Measurements from ENCODE around the gene ARHGAP25. TPM values are rescaled to one million over a fixed set of nuclear protein-coding genes. Genes with fewer than 3 reads are reported as not detected.
A peak's percentile ranks its signal among the peaks of the same experiment; 100 is the strongest.

The ARHGAP25 gene
- polyA plus RNA-seq, 4 donors: 1.8 to 7.6 (median 3.1) TPM

GRCh38 chr2:68764041-68764805 lies 29.6 kb downstream of the ARHGAP25 start:
- DNase-seq: no peak

GRCh38 chr2:68764806-68765311 lies 30.2 kb downstream of the ARHGAP25 start:
- Histone ChIP-seq H3K27ac (ENCODE audit: low read depth in 1 of 3, low read length in 2 of 3) (peak overlapping the region in 2 of 3 donors; percentile 67 to 83), H3K4me3 (ENCODE audit: low read depth in 1 of 3, low read length in 3 of 3) (peak overlapping the region in 1 of 3 donors; percentile 30), H3K27me3 (ENCODE audit: control insufficient read depth in 3 of 3, insufficient read depth in 3 of 3, low read length in 3 of 3) (peaks cover 0 to 5% (median 0%) of the 10 kb centered on the region in 3 donors), H3K9me3 (ENCODE audit: control insufficient read depth in 2 of 2, insufficient read depth in 1 of 2, low read depth in 1 of 2, low read length in 1 of 2) (no peaks in the 10 kb centered on the region), H3K36me3 (ENCODE audit: control insufficient read depth in 3 of 3, insufficient read depth in 2 of 3, low read depth in 1 of 3, low read length in 3 of 3) (no peaks in the 10 kb centered on the region), H3K4me1 (ENCODE audit: control insufficient read depth in 3 of 3, insufficient read depth in 2 of 3, low read depth in 1 of 3, low read length in 2 of 3) (peaks cover 0 to 4% (median 0%) of the 10 kb centered on the region in 3 donors)
- FAIRE-seq (no peak), DNase-seq (no peak)
- WGBS, 3 donors: 70 to 83% (median 74%) methylated on average over 5 of the region's 5 CpGs

More at GRCh38 chr2:68764041-68764805, 29.6 kb downstream of the ARHGAP25 start:
- Histone ChIP-seq H3K9me3 (ENCODE audit: control insufficient read depth in 2 of 2, insufficient read depth in 1 of 2, low read depth in 1 of 2, low read length in 1 of 2) (no peaks in the 10 kb centered on the region), H3K4me1 (ENCODE audit: control insufficient read depth in 3 of 3, insufficient read depth in 2 of 3, low read depth in 1 of 3, low read length in 2 of 3) (peaks cover 0 to 4% (median 0%) of the 10 kb centered on the region in 3 donors), H3K4me3 (ENCODE audit: low read depth in 1 of 3, low read length in 3 of 3) (peak overlapping the region in 1 of 3 donors; percentile 30), H3K36me3 (ENCODE audit: control insufficient read depth in 3 of 3, insufficient read depth in 2 of 3, low read depth in 1 of 3, low read length in 3 of 3) (no peaks in the 10 kb centered on the region), H3K27me3 (ENCODE audit: control insufficient read depth in 3 of 3, insufficient read depth in 3 of 3, low read length in 3 of 3) (peaks cover 0 to 5% (median 0%) of the 10 kb centered on the region in 3 donors), H3K27ac (ENCODE audit: low read depth in 1 of 3, low read length in 2 of 3) (peak overlapping the region in 2 of 3 donors; percentile 67 to 83)
- no peak for FAIRE-seq
- 75 to 90% (median 78%) methylated on average over 6 of the region's 6 CpGs for WGBS, 3 donors

GRCh38 chr2:68765739-68766375 lies 31.2 kb downstream of the ARHGAP25 start:
- Histone ChIP-seq H3K27ac (ENCODE audit: low read depth in 1 of 3, low read length in 2 of 3) (peak overlapping the region in 2 of 3 donors; percentile 35 to 92), H3K4me1 (ENCODE audit: control insufficient read depth in 3 of 3, insufficient read depth in 2 of 3, low read depth in 1 of 3, low read length in 2 of 3) (peaks cover 0 to 4% (median 0%) of the 10 kb centered on the region in 3 donors), H3K4me3 (ENCODE audit: low read depth in 1 of 3, low read length in 3 of 3) (no peak overlapping the region), H3K36me3 (ENCODE audit: control insufficient read depth in 3 of 3, insufficient read depth in 2 of 3, low read depth in 1 of 3, low read length in 3 of 3) (no peaks in the 10 kb centered on the region), H3K9me3 (ENCODE audit: control insufficient read depth in 2 of 2, insufficient read depth in 1 of 2, low read depth in 1 of 2, low read length in 1 of 2) (no peaks in the 10 kb centered on the region), H3K27me3 (ENCODE audit: control insufficient read depth in 3 of 3, insufficient read depth in 3 of 3, low read length in 3 of 3) (peaks cover 0 to 5% (median 0%) of the 10 kb centered on the region in 3 donors)
- FAIRE-seq (no peak), DNase-seq (no peak)
- 58 to 69% (median 61%) methylated on average over 4 of the region's 4 CpGs for WGBS, 3 donors

DNA sequence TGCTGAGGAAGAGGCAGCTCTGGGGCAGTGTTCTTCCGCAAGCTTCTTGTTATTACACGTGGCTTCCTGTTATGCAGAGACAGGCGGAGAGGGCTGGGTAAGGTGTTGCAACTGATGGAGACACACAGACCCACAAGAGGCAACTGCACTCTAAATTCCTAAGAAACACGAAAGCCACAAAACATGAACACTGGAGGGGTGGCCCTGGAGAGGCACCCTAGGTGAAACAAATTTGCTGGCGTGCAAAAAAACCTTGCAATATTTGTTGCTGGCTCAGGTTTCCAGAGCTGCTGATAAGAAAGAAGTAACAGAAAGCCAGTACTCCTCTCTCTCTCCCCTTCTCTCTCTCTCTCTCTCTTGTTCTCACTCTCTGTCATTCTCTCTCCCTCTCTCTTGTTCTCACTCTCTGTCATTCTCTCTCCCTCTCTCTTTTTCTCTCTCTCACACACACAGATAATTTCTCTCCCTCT lies 31.8 kb downstream of the ARHGAP25 start:
- Histone ChIP-seq H3K4me1 (ENCODE audit: control insufficient read depth in 3 of 3, insufficient read depth in 2 of 3, low read depth in 1 of 3, low read length in 2 of 3) (peaks cover 0 to 6% (median under 1%) of the 10 kb centered on the region in 3 donors), H3K9me3 (ENCODE audit: control insufficient read depth in 2 of 2, insufficient read depth in 1 of 2, low read depth in 1 of 2, low read length in 1 of 2) (no peaks in the 10 kb centered on the region), H3K27ac (ENCODE audit: low read depth in 1 of 3, low read length in 2 of 3) (peak overlapping the region in 2 of 3 donors; percentile 87 to 92), H3K4me3 (ENCODE audit: low read depth in 1 of 3, low read length in 3 of 3) (no peak overlapping the region), H3K27me3 (ENCODE audit: control insufficient read depth in 3 of 3, insufficient read depth in 3 of 3, low read length in 3 of 3) (peaks cover 0 to 5% (median 0%) of the 10 kb centered on the region in 3 donors), H3K36me3 (ENCODE audit: control insufficient read depth in 3 of 3, insufficient read depth in 2 of 3, low read depth in 1 of 3, low read length in 3 of 3) (no peaks in the 10 kb centered on the region)
- 44 to 57% (median 54%) methylated on average over 5 of the region's 5 CpGs for WGBS, 3 donors
- peak in 1 of 2 donors; percentile 49 for DNase-seq
- no peak for FAIRE-seq

GRCh38 chr2:68767031-68767961 lies 32.7 kb downstream of the ARHGAP25 start:
- peak in 1 of 2 donors; percentile 39 for DNase-seq
- FAIRE-seq: no peak
- WGBS, 3 donors: 64 to 78% (median 71%) methylated on average over 19 of the region's 19 CpGs
- no peak overlapping the region for H3K4me3 ChIP-seq (ENCODE audit: low read depth in 1 of 3, low read length in 3 of 3)
- H3K27ac ChIP-seq (ENCODE audit: low read depth in 1 of 3, low read length in 2 of 3): peak overlapping the region in 2 of 3 donors; percentile 87 to 92
- peaks cover 0 to 11% (median 2%) of the 10 kb centered on the region in 3 donors for H3K4me1 ChIP-seq (ENCODE audit: control insufficient read depth in 3 of 3, insufficient read depth in 2 of 3, low read depth in 1 of 3, low read length in 2 of 3)
- no peaks in the 10 kb centered on the region for H3K9me3 ChIP-seq (ENCODE audit: control insufficient read depth in 2 of 2, insufficient read depth in 1 of 2, low read depth in 1 of 2, low read length in 1 of 2)
- H3K27me3 ChIP-seq (ENCODE audit: control insufficient read depth in 3 of 3, insufficient read depth in 3 of 3, low read length in 3 of 3): peaks cover 0 to 5% (median 0%) of the 10 kb centered on the region in 3 donors
- H3K36me3 ChIP-seq (ENCODE audit: control insufficient read depth in 3 of 3, insufficient read depth in 2 of 3, low read depth in 1 of 3, low read length in 3 of 3): no peaks in the 10 kb centered on the region

- Histone ChIP-seq H3K4me3 (ENCODE audit: low read depth in 1 of 3, low read length in 3 of 3) (no peak overlapping the region), H3K36me3 (ENCODE audit: control insufficient read depth in 3 of 3, insufficient read depth in 2 of 3, low read depth in 1 of 3, low read length in 3 of 3) (no peaks in the 10 kb centered on the region), H3K27ac (ENCODE audit: low read depth in 1 of 3, low read length in 2 of 3) (peak overlapping the region in 2 of 3 donors; percentile 36 to 92), H3K4me1 (ENCODE audit: control insufficient read depth in 3 of 3, insufficient read depth in 2 of 3, low read depth in 1 of 3, low read length in 2 of 3) (peaks cover 0 to 11% (median 2%) of the 10 kb centered on the region in 3 donors), H3K27me3 (ENCODE audit: control insufficient read depth in 3 of 3, insufficient read depth in 3 of 3, low read length in 3 of 3) (peaks cover 0 to 5% (median 0%) of the 10 kb centered on the region in 3 donors), H3K9me3 (ENCODE audit: control insufficient read depth in 2 of 2, insufficient read depth in 1 of 2, low read depth in 1 of 2, low read length in 1 of 2) (no peaks in the 10 kb centered on the region)
- FAIRE-seq (no peak), DNase-seq (no peak)
- WGBS, 3 donors: 67 to 79% (median 79%) methylated on average over 4 of the region's 4 CpGs
Measured at GRCh38 chr2:68767996-68768395, 33.4 kb downstream of the ARHGAP25 start.

- Histone ChIP-seq H3K36me3 (ENCODE audit: control insufficient read depth in 3 of 3, insufficient read depth in 2 of 3, low read depth in 1 of 3, low read length in 3 of 3) (no peaks in the 10 kb centered on the region), H3K4me3 (ENCODE audit: low read depth in 1 of 3, low read length in 3 of 3) (no peak overlapping the region), H3K27ac (ENCODE audit: low read depth in 1 of 3, low read length in 2 of 3) (peak overlapping the region in 1 of 3 donors; percentile 92), H3K9me3 (ENCODE audit: control insufficient read depth in 2 of 2, insufficient read depth in 1 of 2, low read depth in 1 of 2, low read length in 1 of 2) (no peaks in the 10 kb centered on the region), H3K4me1 (ENCODE audit: control insufficient read depth in 3 of 3, insufficient read depth in 2 of 3, low read depth in 1 of 3, low read length in 2 of 3) (peaks cover 0 to 11% (median 2%) of the 10 kb centered on the region in 3 donors), H3K27me3 (ENCODE audit: control insufficient read depth in 3 of 3, insufficient read depth in 3 of 3, low read length in 3 of 3) (peaks cover 0 to 5% (median 0%) of the 10 kb centered on the region in 3 donors)
- DNase-seq (no peak), FAIRE-seq (no peak)
- WGBS, 3 donors: 61 to 78% (median 63%) methylated on average over 3 of the region's 3 CpGs
Measured at GRCh38 chr2:68768461-68768860, 33.9 kb downstream of the ARHGAP25 start.

Measured in small intestine (tissue), 7 donors.